Measurements from ENCODE around the gene CD99L2. TPM values are rescaled to one million over a fixed set of nuclear protein-coding genes. Genes with fewer than 3 reads are reported as not detected.

The CD99L2 gene
- total RNA-seq (100 to 1,000 TPM in 1 of 9 donors, 10 to 100 TPM in 8; 27.2 to 102 (median 58.4) TPM), polyA plus RNA-seq (10 to 100 TPM; 20.0 to 34.4 (median 27.8) TPM)
- long read RNA-seq, donor 1, transcript CD99L2-203 (11 exons, 3,604 nt): major isoform, 5 of 6 reads
- long read RNA-seq, donor 1, partial matches to known transcripts: 0 of 6 reads
- long read RNA-seq, donor 1, other reads (novel, unspliced or antisense): 0 of 6 reads
- long read RNA-seq, donor 2, partial matches to known transcripts: 0 of 4 reads
- long read RNA-seq, donor 2, other reads (novel, unspliced or antisense): 0 of 4 reads
- long read RNA-seq, donor 3, partial matches to known transcripts: 0 of 3 reads
- long read RNA-seq, donor 3, other reads (novel, unspliced or antisense): 0 of 3 reads
- long read RNA-seq, donor 4, transcript CD99L2-203 (11 exons, 3,604 nt): major isoform, 7 of 16 reads
- long read RNA-seq, donor 4, partial matches to known transcripts: 0 of 16 reads
- long read RNA-seq, donor 4, other reads (novel, unspliced or antisense): 9 of 16 reads
- long read RNA-seq, donor 5, transcript CD99L2-203 (11 exons, 3,604 nt): major isoform, 202 of 253 reads
- long read RNA-seq, donor 5, partial matches to known transcripts: 6 of 253 reads
- long read RNA-seq, donor 5, other reads (novel, unspliced or antisense): 41 of 253 reads
- long read RNA-seq, donor 6, transcript CD99L2-203 (11 exons, 3,604 nt): major isoform, 6 of 15 reads
- long read RNA-seq, donor 6, partial matches to known transcripts: 0 of 15 reads
- long read RNA-seq, donor 6, other reads (novel, unspliced or antisense): 9 of 15 reads
- long read RNA-seq, donor 7, partial matches to known transcripts: 0 of 4 reads
- long read RNA-seq, donor 7, other reads (novel, unspliced or antisense): 0 of 4 reads
- long read RNA-seq, donor 8, transcript CD99L2-203 (11 exons, 3,604 nt): major isoform, 5 of 5 reads
- long read RNA-seq, donor 8, partial matches to known transcripts: 0 of 5 reads
- long read RNA-seq, donor 8, other reads (novel, unspliced or antisense): 0 of 5 reads
- long read RNA-seq, donor 9, partial matches to known transcripts: 0 of 1 reads
- long read RNA-seq, donor 9, other reads (novel, unspliced or antisense): 0 of 1 reads
- long read RNA-seq, donor 10, partial matches to known transcripts: 0 of 4 reads
- long read RNA-seq, donor 10, other reads (novel, unspliced or antisense): 0 of 4 reads

GRCh38 chrX:150898343-150899190 lies at the start of gene CD99L2:
TSS of gene CD99L2 (minus strand) at chrX:150898668. CDS start at chrX:150898588, 80 bp downstream.
- TF ChIP-seq POLR2A (IDR thresholded peaks at IDR 0.05) (peak in 1 of 2 donors; percentile 38), CTCF (IDR thresholded peaks at IDR 0.05) (no peak)
- DNase-seq: peak; percentile 82 to 90 (median 87)
- no peaks in the 10 kb centered on the region for H3K27me3 ChIP-seq
- WGBS, 4 donors: 0 to 45% (median 12%) methylated on average over 5 to 81 of the region's 95 CpGs
- intact Hi-C loops (cut with DNase I): no loop called here
- H3K4me1 ChIP-seq (replicated peaks in 1 of 2): peaks cover 0 to 5% of the 10 kb centered on the region in 2 donors
- H3K27ac ChIP-seq: peak within 1 kb of the TSS in 4 of 5 donors; percentile 37 to 82 (median 62)
- no peaks in the 10 kb centered on the region for H3K9me3 ChIP-seq (replicated peaks in 1 of 3)
- no peaks in the 10 kb centered on the region for H3K36me3 ChIP-seq (replicated peaks in 1 of 2)
- H3K4me3 ChIP-seq: peak within 1 kb of the TSS in 3 of 4 donors; percentile 47 to 72 (median 68)

- no peak overlapping the region for H3K27ac ChIP-seq
- no peaks in the 10 kb centered on the region for H3K4me1 ChIP-seq (replicated peaks in 1 of 2)
- H3K9me3 ChIP-seq (replicated peaks in 1 of 3): no peaks in the 10 kb centered on the region
- TF ChIP-seq CTCF (IDR thresholded peaks at IDR 0.05) (no peak), POLR2A (IDR thresholded peaks at IDR 0.05) (no peak)
- no peak overlapping the region for H3K4me3 ChIP-seq
- intact Hi-C loops (cut with DNase I): no loop called here
- no peaks in the 10 kb centered on the region for H3K36me3 ChIP-seq (replicated peaks in 1 of 2)
- 43 to 85% (median 74%) methylated on average over 1 to 3 of the region's 3 CpGs for WGBS, 4 donors
- no peak for DNase-seq
- H3K27me3 ChIP-seq: peaks cover 10% of the 10 kb centered on the region
These were observed 45.8 kb upstream of the CD99L2 start for GRCh38 chrX:150944233-150944632.

GRCh38 chrX:150942942-150943594 lies 44.6 kb upstream of the CD99L2 start:
- TF ChIP-seq CTCF (IDR thresholded peaks at IDR 0.05) (no peak), POLR2A (IDR thresholded peaks at IDR 0.05) (no peak)
- peaks cover 10% of the 10 kb centered on the region for H3K27me3 ChIP-seq
- WGBS, 4 donors: 62 to 94% (median 63%) methylated on average over 2 to 9 of the region's 9 CpGs
- H3K4me1 ChIP-seq (replicated peaks in 1 of 2): no peaks in the 10 kb centered on the region
- H3K27ac ChIP-seq: no peak overlapping the region
- H3K9me3 ChIP-seq (replicated peaks in 1 of 3): no peaks in the 10 kb centered on the region
- no peak overlapping the region for H3K4me3 ChIP-seq
- H3K36me3 ChIP-seq (replicated peaks in 1 of 2): no peaks in the 10 kb centered on the region
- DNase-seq: peak in 1 of 7 donors; percentile 3
- intact Hi-C loops (cut with DNase I): no loop called here

Data from adrenal gland (tissue), 19 donors.